NB4 (cell line): ENCODE measurements around the gene TPRA1.

ENCODE experiments used
- CTCF ChIP-seq: IDR thresholded peaks from one replicate; pipeline ENCODE4 v1.5.1; 2012; ENCODE audit warnings: low read depth, low read length
- MAX ChIP-seq: IDR thresholded peaks from 2 replicates; pipeline ENCODE4 v1.6.1; 2011; ENCODE audit warnings: low read depth, low read length
- MYC ChIP-seq: IDR thresholded peaks from 2 replicates; pipeline ENCODE4 v1.6.1; 2011; ENCODE audit warnings: low read depth, low read length
- POLR2A ChIP-seq: IDR thresholded peaks from 2 replicates; pipeline ENCODE4 v1.6.1; 2011; ENCODE audit warnings: mild to moderate bottlenecking; ENCODE audit not compliant: insufficient read length; ENCODE audit errors: extremely low read depth

- TF ChIP-seq POLR2A (no peak), CTCF (no peak), MYC (no peak), MAX (no peak)
Measured at GRCh38 chr3:127534564-127534963, 56.0 kb downstream of the TPRA1 start.
